Spleen (tissue), 11 donors: ENCODE results near the gene SMIM35. TPM values are rescaled to one million over a fixed set of nuclear protein-coding genes. Genes with fewer than 3 reads are reported as not detected.

Experiments
- DNase-seq: peaks from one replicate; pipeline ENCODE4 v3.0.0-alpha.2; 2020
- H3K27ac ChIP-seq, 8 donors: fragments of 200-600 bp; sonication (generic) in 7 of 8; 1 replicate in 4 of 8; 2 replicates in 4 of 8; pipeline versions ENCODE4 v1.5.0 to v1.8.0; 2016 to 2021; ENCODE audit warnings: inconsistent platforms in 4 of 8, mild to moderate bottlenecking in 4 of 8, moderate library complexity in 1 of 8
- H3K27me3 ChIP-seq, 7 donors: fragments of 200-600 bp; sonication (generic) in 6 of 7; replicated peaks in 1 of 7; 1 replicate in 4 of 7; 2 replicates in 3 of 7; pipeline versions ENCODE4 v1.5.0 to v1.8.0; 2016 to 2021; ENCODE audit warnings: inconsistent platforms in 3 of 7, mild to moderate bottlenecking in 1 of 7
- H3K36me3 ChIP-seq, 6 donors: fragments of 200-600 bp; sonication (generic) in 5 of 6; 1 replicate in 4 of 6; 2 replicates in 2 of 6; pipeline versions ENCODE4 v1.5.0 to v1.8.0; 2016 to 2021; ENCODE audit warnings: inconsistent platforms in 2 of 6
- H3K4me1 ChIP-seq, 6 donors: fragments of 200-600 bp; sonication (generic) in 5 of 6; 1 replicate in 3 of 6; 2 replicates in 3 of 6; pipeline versions ENCODE4 v1.5.0 to v1.8.0; 2016 to 2021; ENCODE audit warnings: inconsistent platforms in 3 of 6
- H3K4me3 ChIP-seq, 8 donors: fragments of 200-600 bp; sonication (generic) in 7 of 8; 1 replicate in 4 of 8; 2 replicates in 4 of 8; pipeline versions ENCODE4 v1.5.0 to v1.8.0; 2016 to 2021; ENCODE audit warnings: inconsistent platforms in 4 of 8, mild to moderate bottlenecking in 4 of 8, moderate library complexity in 2 of 8
- H3K9me3 ChIP-seq, 8 donors: fragments of 200-600 bp; sonication (generic) in 7 of 8; 1 replicate in 4 of 8; 2 replicates in 4 of 8; pipeline versions ENCODE4 v1.5.0 to v1.8.0; 2016 to 2021; ENCODE audit warnings: inconsistent platforms in 4 of 8
- CTCF ChIP-seq, 11 experiments: fragments of 200-600 bp in 7 of 11; fragments of 450-650 bp in 4 of 11; sonication (generic) in 4 of 11; IDR thresholded peaks in 8 of 11; conservative IDR thresholded peaks in 3 of 11; 1 replicate in 7 of 11; 2 replicates in 4 of 11; pipeline versions ENCODE4 v1.4.0 to v1.8.0; 2016 to 2021; ENCODE audit warnings: antibody characterized with exemption in 11 of 11, inconsistent platforms in 4 of 11, mild to moderate bottlenecking in 1 of 11
- POLR2A ChIP-seq, 3 donors: fragments of 450-650 bp; IDR thresholded peaks; one replicate each; pipeline ENCODE4 v1.5.1; 2017; ENCODE audit warnings: antibody characterized with exemption in 3 of 3, mild to moderate bottlenecking in 1 of 3
- POLR2AphosphoS5 ChIP-seq, 3 donors: sonication (generic); formaldehyde crosslinking; IDR thresholded peaks; one replicate each; pipeline ENCODE4 v1.5.1; 2017; ENCODE audit warnings: antibody characterized with exemption in 3 of 3
- WGBS, 5 donors: extraction: QIAGEN DNeasy Blood & Tissue Kit in 3 of 5; methylation state at CpG; one replicate each; pipeline versions ENCODE4 v1.1.5 to v1.1.7; 2013 to 2018; 5-methylcytosine and 5-hydroxymethylcytosine counted together
- intact Hi-C: fragments of 100-400 bp; cut with DNase I; formaldehyde crosslinking; loops from one replicate; pipeline ENCODE4 v1.15.0; 2023; ENCODE audit warnings: low total_unique reads
- polyA plus RNA-seq, 3 donors: library from polyadenylated mRNA; stranded (reverse); fragments of 200-250 nt; gene quantifications; one replicate each; pipeline ENCODE4 v1.2.1, GENCODE V29; 2013
- total RNA-seq, 7 donors: library from RNA; depleted of rRNA in 3 of 7; stranded (reverse); fragments of >200 nt in 3 of 7; fragmentation: NEBNext Ultra II Directional in 4 of 7; extraction: Animal tissue kit (Norgen Biotek cat#: 25700) in 4 of 7; gene quantifications; one replicate each; pipeline versions ENCODE4 v1.1.0 to v1.2.1, GENCODE V29; 2016 to 2021
- donor health status: healthy with polysubstance abuse.
- donor health status: DM: no; HTN: no; CAD: no; lungs with moderate emphysema.
- donor health status: DM: no; HTN: no; CAD: no.
- donor health status: Bipolar disorder and iron deficiency.
- donor health status: healthy.
- donor health status: DM: no; HTN: no; CAD: no.
- donor health status: DM: yes; HTN: yes; CAD: no.

Gene SMIM35
- total and polyA plus RNA-seq, 10 donors = 0.16 to 1.3 (median 0.39) TPM

DNA sequence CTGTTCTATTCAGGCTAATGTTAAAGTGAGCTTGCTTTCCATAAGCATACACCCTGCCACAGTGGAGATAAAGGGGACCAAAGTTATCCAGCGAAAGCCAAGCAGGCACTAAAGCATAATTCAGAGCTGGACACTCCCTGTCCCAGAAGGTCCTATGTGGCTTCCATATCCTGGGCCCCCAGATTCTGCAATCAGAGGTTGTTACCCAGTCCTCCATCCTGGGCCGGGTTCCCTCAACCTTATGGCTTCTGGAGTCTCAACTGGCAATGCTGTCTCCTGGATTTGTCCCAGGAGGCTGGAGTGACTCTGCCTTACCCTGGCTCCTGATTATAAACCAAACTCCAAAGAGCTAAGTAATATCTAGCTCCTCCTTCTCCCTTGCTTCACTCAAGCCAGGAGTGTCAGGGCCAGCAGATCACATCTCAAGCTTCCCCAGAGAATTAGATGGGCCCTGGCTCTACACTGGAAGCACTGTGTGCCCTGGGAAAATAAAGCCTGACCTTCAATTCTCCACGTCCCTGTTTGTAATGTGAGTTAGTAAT, 14.0 kb upstream of the SMIM35 start:
- Histone ChIP-seq H3K27me3 (no peaks in the 10 kb centered on the region), H3K36me3 (no peaks in the 10 kb centered on the region), H3K4me3 (no peak overlapping the region), H3K9me3 (no peaks in the 10 kb centered on the region), H3K27ac (no peak overlapping the region), H3K4me1 (no peaks in the 10 kb centered on the region)
- no peak for DNase-seq
- intact Hi-C loops = no loop called here
- TF ChIP-seq POLR2AphosphoS5 (IDR thresholded peaks at IDR 0.05) (no peak), POLR2A (IDR thresholded peaks at IDR 0.05) (no peak), CTCF (IDR thresholded peaks at IDR 0.05 in 8 of 11, conservative IDR thresholded peaks at IDR 0.05 in 3 of 11) (no peak)
- WGBS, 5 donors = 63 to 86% (median 73%) methylated on average over 3 of the region's 3 CpGs

- Histone ChIP-seq H3K4me3 (no peak overlapping the region), H3K27me3 (no peaks in the 10 kb centered on the region), H3K9me3 (no peaks in the 10 kb centered on the region), H3K4me1 (no peaks in the 10 kb centered on the region), H3K36me3 (no peaks in the 10 kb centered on the region), H3K27ac (no peak overlapping the region)
- intact Hi-C loops = no loop called here
- no peak for TF ChIP-seq CTCF (IDR thresholded peaks at IDR 0.05 in 8 of 11, conservative IDR thresholded peaks at IDR 0.05 in 3 of 11)
- no peak for TF ChIP-seq POLR2AphosphoS5 (IDR thresholded peaks at IDR 0.05)
- no peak for TF ChIP-seq POLR2A (IDR thresholded peaks at IDR 0.05)
- WGBS, 5 donors = 70 to 85% (median 81%) methylated on average over 10 of the region's 10 CpGs
- no peak for DNase-seq
These were observed 13.2 kb upstream of the SMIM35 start for GRCh38 chr11:118099838-118100556.

GRCh38 chr11:118098996-118099837, 12.5 kb upstream of the SMIM35 start:
- Histone ChIP-seq H3K36me3 (no peaks in the 10 kb centered on the region), H3K27ac (no peak overlapping the region), H3K9me3 (no peaks in the 10 kb centered on the region), H3K4me3 (no peak overlapping the region), H3K4me1 (no peaks in the 10 kb centered on the region), H3K27me3 (no peaks in the 10 kb centered on the region)
- DNase-seq = no peak
- TF ChIP-seq POLR2AphosphoS5 (IDR thresholded peaks at IDR 0.05) (no peak), POLR2A (IDR thresholded peaks at IDR 0.05) (no peak), CTCF (IDR thresholded peaks at IDR 0.05 in 8 of 11, conservative IDR thresholded peaks at IDR 0.05 in 3 of 11) (no peak)
- WGBS, 5 donors = 78 to 82% (median 78%) methylated on average over 11 of the region's 11 CpGs
- intact Hi-C loops = no loop called here

DNA sequence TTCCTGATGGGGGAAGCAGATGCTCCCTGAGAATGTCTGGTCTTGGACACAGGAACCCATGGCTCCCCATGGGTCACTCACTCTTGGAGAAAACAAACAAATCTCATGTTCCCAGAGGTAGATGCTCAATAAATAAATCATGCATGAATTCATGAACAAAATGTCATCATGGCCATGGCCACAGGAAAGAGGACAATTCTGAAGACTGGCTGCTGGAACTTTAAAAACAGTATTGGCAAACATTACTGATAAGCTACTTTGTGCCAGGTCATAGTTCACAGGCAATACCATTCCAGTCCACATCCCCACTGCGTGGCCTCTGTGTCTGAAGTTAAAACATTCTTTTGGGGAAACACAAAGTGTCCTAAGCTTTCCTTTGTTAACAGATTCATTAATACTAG, 9.2 kb upstream of the SMIM35 start:
- WGBS, 5 donors = 0 to 74% (median 39%) methylated on average over 1 of the region's 1 CpG
- TF ChIP-seq POLR2AphosphoS5 (IDR thresholded peaks at IDR 0.05) = no peak
- no peak for DNase-seq
- Histone ChIP-seq H3K36me3 (no peaks in the 10 kb centered on the region), H3K27ac (no peak overlapping the region), H3K27me3 (no peaks in the 10 kb centered on the region), H3K4me1 (no peaks in the 10 kb centered on the region), H3K4me3 (no peak overlapping the region), H3K9me3 (no peaks in the 10 kb centered on the region)
- intact Hi-C loops = no loop called here
